OCI-LY3 (cell line): ENCODE results near the gene MPZL1.

ENCODE experiments used
- H2AFZ ChIP-seq: fragments of 200-600, 300-600 bp; shearing (Covaris generic); 2 replicates; pipeline ENCODE4 v1.6.0; 2014; ENCODE audit warnings: antibody characterized with exemption, low read depth, low read length
- H3K27ac ChIP-seq: fragments of 200-600, 300-600 bp; sonication (generic); 2 replicates; pipeline ENCODE4 v1.5.1; 2014; ENCODE audit warnings: mild to moderate bottlenecking, low read length, moderate library complexity, mixed read lengths
- H3K27me3 ChIP-seq: fragments of 200-600, 300-600 bp; sonication (generic); 2 replicates; pipeline ENCODE4 v1.6.1; 2014; ENCODE audit warnings: low read depth, low read length, mixed read lengths
- H3K36me3 ChIP-seq: fragments of 200-600, 300-600 bp; sonication (generic); replicated peaks from 2 replicates; pipeline ENCODE3; 2014; ENCODE audit warnings: low read depth, low read length, mixed read lengths
- H3K4me1 ChIP-seq: fragments of 300-600, 200-600 bp; sonication (generic); 2 replicates; pipeline ENCODE4 v1.6.1; 2014; ENCODE audit warnings: low read length, mixed read lengths
- H3K4me2 ChIP-seq: fragments of 200-600, 300-600 bp; sonication (generic); 2 replicates; pipeline ENCODE4 v1.6.1; 2014; ENCODE audit warnings: low read length, mixed read lengths
- H3K4me3 ChIP-seq: fragments of 300-600, 200-600 bp; sonication (generic); 2 replicates; pipeline ENCODE4 v1.5.1; 2014; ENCODE audit warnings: antibody characterized with exemption, mild to moderate bottlenecking, low read length, moderate library complexity
- H3K79me2 ChIP-seq: fragments of 300-600, 200-600 bp; shearing (Covaris generic); 2 replicates; pipeline ENCODE4 v1.6.1; 2014; ENCODE audit warnings: mild to moderate bottlenecking, low read length, mixed read lengths
- H3K9ac ChIP-seq: fragments of 300-600, 200-600 bp; shearing (Covaris generic); 2 replicates; pipeline ENCODE4 v1.6.0; 2014; ENCODE audit warnings: mild to moderate bottlenecking, low read length, moderate library complexity
- H3K9me3 ChIP-seq: fragments of 200-600, 300-600 bp; shearing (Covaris generic); 2 replicates; pipeline ENCODE4 v1.6.1; 2014; ENCODE audit warnings: low read length, mixed read lengths; ENCODE audit not compliant: insufficient read depth
- H4K20me1 ChIP-seq: fragments of 200-600, 300-600 bp; sonication (generic); 2 replicates; pipeline ENCODE4 v1.6.1; 2016; ENCODE audit warnings: low read length, mixed read lengths; ENCODE audit not compliant: insufficient read depth
- EZH2phosphoT487 ChIP-seq: fragments of 200-600 bp; shearing (Covaris generic); IDR thresholded peaks from 2 replicates; pipeline ENCODE4 v1.6.1; 2018; ENCODE audit warnings: antibody characterized with exemption, mixed run types, low read depth
- TF ChIP-seq, protein P1 (sequence below): fragments of 200-600, 300-600 bp; sonication (generic); IDR thresholded peaks from 2 replicates; pipeline ENCODE4 v1.5.1; 2014; ENCODE audit warnings: antibody characterized with exemption, low read length, low read depth

MPZL1 gene

GRCh38 chr1:167808104-167808503, 86.3 kb downstream of the MPZL1 start:
- no peak overlapping the region for H3K4me3 ChIP-seq
- H3K27ac ChIP-seq, result no peak overlapping the region
- no peaks in the 10 kb centered on the region for H3K27me3 ChIP-seq
- H3K4me2 ChIP-seq, result no peak overlapping the region
- peaks cover 19% of the 10 kb centered on the region for H3K4me1 ChIP-seq
- H3K36me3 ChIP-seq, result no peaks in the 10 kb centered on the region
- no peaks in the 10 kb centered on the region for H3K79me2 ChIP-seq
- H2AFZ ChIP-seq, result no peak overlapping the region
- H3K9ac ChIP-seq, result no peak overlapping the region
- TF ChIP-seq, protein P1, sequence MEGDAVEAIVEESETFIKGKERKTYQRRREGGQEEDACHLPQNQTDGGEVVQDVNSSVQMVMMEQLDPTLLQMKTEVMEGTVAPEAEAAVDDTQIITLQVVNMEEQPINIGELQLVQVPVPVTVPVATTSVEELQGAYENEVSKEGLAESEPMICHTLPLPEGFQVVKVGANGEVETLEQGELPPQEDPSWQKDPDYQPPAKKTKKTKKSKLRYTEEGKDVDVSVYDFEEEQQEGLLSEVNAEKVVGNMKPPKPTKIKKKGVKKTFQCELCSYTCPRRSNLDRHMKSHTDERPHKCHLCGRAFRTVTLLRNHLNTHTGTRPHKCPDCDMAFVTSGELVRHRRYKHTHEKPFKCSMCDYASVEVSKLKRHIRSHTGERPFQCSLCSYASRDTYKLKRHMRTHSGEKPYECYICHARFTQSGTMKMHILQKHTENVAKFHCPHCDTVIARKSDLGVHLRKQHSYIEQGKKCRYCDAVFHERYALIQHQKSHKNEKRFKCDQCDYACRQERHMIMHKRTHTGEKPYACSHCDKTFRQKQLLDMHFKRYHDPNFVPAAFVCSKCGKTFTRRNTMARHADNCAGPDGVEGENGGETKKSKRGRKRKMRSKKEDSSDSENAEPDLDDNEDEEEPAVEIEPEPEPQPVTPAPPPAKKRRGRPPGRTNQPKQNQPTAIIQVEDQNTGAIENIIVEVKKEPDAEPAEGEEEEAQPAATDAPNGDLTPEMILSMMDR, result no peak
- no peak for TF ChIP-seq EZH2phosphoT487
- no peaks in the 10 kb centered on the region for H3K9me3 ChIP-seq
- H4K20me1 ChIP-seq, result no peaks in the 10 kb centered on the region

DNA sequence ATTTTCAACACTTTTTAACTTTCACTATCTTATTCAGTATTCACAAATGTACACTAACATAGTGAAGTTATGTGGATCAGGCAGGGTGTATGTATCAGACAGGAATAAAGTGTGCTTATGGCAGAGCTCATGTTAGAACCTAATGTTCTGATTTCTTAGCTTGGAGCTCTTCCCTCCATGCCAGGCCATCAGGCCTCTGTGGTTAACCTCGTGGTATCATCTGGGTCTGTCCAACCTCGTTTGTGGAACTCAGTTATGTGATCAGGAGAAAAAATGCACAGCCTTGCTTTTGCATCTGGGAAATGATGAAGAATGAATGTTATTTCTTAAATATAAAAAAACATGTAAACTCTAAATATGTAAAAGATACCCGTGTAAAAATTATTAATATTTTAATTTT, 86.9 kb downstream of the MPZL1 start:
- Histone ChIP-seq H3K9ac (no peak overlapping the region), H3K4me3 (no peak overlapping the region), H3K27me3 (no peaks in the 10 kb centered on the region), H3K4me2 (no peak overlapping the region), H3K36me3 (no peaks in the 10 kb centered on the region), H2AFZ (no peak overlapping the region), H4K20me1 (no peaks in the 10 kb centered on the region), H3K9me3 (no peaks in the 10 kb centered on the region), H3K79me2 (no peaks in the 10 kb centered on the region), H3K4me1 (peaks cover 14% of the 10 kb centered on the region), H3K27ac (no peak overlapping the region)
- TF ChIP-seq EZH2phosphoT487, result no peak
- TF ChIP-seq, protein P1, result no peak

GRCh38 chr1:167812972-167813371, 91.2 kb downstream of the MPZL1 start:
- Histone ChIP-seq H2AFZ (no peak overlapping the region), H3K9me3 (peaks cover 6% of the 10 kb centered on the region; the same call in 1 of the 2 replicates), H3K36me3 (no peaks in the 10 kb centered on the region), H4K20me1 (no peaks in the 10 kb centered on the region), H3K4me3 (no peak overlapping the region), H3K9ac (no peak overlapping the region), H3K27ac (no peak overlapping the region), H3K27me3 (no peaks in the 10 kb centered on the region), H3K79me2 (no peaks in the 10 kb centered on the region), H3K4me2 (no peak overlapping the region), H3K4me1 (no peaks in the 10 kb centered on the region)
- TF ChIP-seq EZH2phosphoT487, result no peak
- TF ChIP-seq, protein P1, result no peak

DNA sequence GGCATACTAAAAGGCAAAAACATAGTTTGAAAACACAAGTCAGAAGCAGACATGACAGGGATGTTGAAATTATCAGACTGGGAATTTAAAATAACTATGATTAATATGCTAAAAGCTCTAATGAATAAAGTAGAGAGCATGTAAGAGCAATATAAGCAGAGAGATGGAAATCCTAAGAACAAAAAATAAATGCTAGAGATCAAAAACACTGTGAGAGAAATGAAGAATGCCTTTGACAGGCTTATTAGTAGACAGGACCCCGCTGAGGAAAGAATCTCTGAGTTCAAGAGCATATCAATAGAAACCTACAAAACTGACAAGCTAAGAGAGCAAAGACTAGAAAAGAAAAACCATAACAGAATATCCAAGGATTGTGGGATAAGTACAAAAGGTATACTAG, 93.9 kb downstream of the MPZL1 start:
- H3K27ac ChIP-seq, result no peak overlapping the region
- H3K4me3 ChIP-seq, result no peak overlapping the region

More for the DNA sequence above, 93.9 kb downstream of the MPZL1 start:
- no peaks in the 10 kb centered on the region for H4K20me1 ChIP-seq
- no peaks in the 10 kb centered on the region for H3K4me1 ChIP-seq
- no peaks in the 10 kb centered on the region for H3K36me3 ChIP-seq
- TF ChIP-seq EZH2phosphoT487, result no peak
- TF ChIP-seq, protein P1, result no peak
- no peak overlapping the region for H3K4me2 ChIP-seq
- peaks cover 6% of the 10 kb centered on the region; the same call in 1 of the 2 replicates for H3K9me3 ChIP-seq
- no peak overlapping the region for H3K9ac ChIP-seq
- no peaks in the 10 kb centered on the region for H3K27me3 ChIP-seq
- H2AFZ ChIP-seq, result no peak overlapping the region
- no peaks in the 10 kb centered on the region for H3K79me2 ChIP-seq
